NCI-H146 (cell line): ENCODE results near the gene CBX6.
"Not testable (repeated sequence)": the region's sequence is repeated elsewhere in the genome, so short reads cannot be mapped to it uniquely, and the experiment has no call there.

Experiments
- DNase-seq: peaks from one replicate; lab custom pipeline; 2025; lab: John Stamatoyannopoulos, UW

The CBX6 gene

GRCh38 chr22:38872172-38872830 lies at the start of gene CBX6:
Gene CBX6, minus strand, starts transcription at chr22:38872216. Its CDS starts 26 bp downstream, at chr22:38872190.
- DNase-seq: peak; percentile 86

- no peak for DNase-seq
These were observed 49.8 kb upstream of the CBX6 start for GRCh38 chr22:38921806-38922205.

GRCh38 chr22:38921120-38921519 lies 49.1 kb upstream of the CBX6 start:
- no peak for DNase-seq

- no peak for DNase-seq
These were observed 47.7 kb upstream of the CBX6 start for GRCh38 chr22:38919631-38920190.

- no peak for DNase-seq
These were observed 39.4 kb upstream of the CBX6 start for GRCh38 chr22:38911434-38911833.

GRCh38 chr22:38907767-38908166 lies 35.8 kb upstream of the CBX6 start:
- no peak for DNase-seq

GRCh38 chr22:38906052-38906451 lies 34.0 kb upstream of the CBX6 start:
- no peak for DNase-seq

GRCh38 chr22:38904052-38904617 lies 32.1 kb upstream of the CBX6 start:
- DNase-seq: not testable (repeated sequence)

GRCh38 chr22:38901111-38901641 lies 29.2 kb upstream of the CBX6 start:
- no peak for DNase-seq

- DNase-seq: no peak
These were observed 28.7 kb upstream of the CBX6 start for GRCh38 chr22:38900677-38901076.

GRCh38 chr22:38891256-38891655 lies 19.2 kb upstream of the CBX6 start:
- no peak for DNase-seq

- no peak for DNase-seq
These were observed 18.4 kb upstream of the CBX6 start for GRCh38 chr22:38890377-38890776.

- no peak for DNase-seq
These were observed 14.3 kb upstream of the CBX6 start for GRCh38 chr22:38886333-38886732.

GRCh38 chr22:38882972-38883622 lies 11.1 kb upstream of the CBX6 start:
- no peak for DNase-seq

GRCh38 chr22:38881997-38882879 lies 10.2 kb upstream of the CBX6 start:
- peak; percentile 50 for DNase-seq

- no peak for DNase-seq
These were observed 9.5 kb upstream of the CBX6 start for GRCh38 chr22:38881464-38881871.

GRCh38 chr22:38879961-38880360 lies 7.9 kb upstream of the CBX6 start:
- no peak for DNase-seq

GRCh38 chr22:38879108-38879729 lies 7.2 kb upstream of the CBX6 start:
- no peak for DNase-seq

GRCh38 chr22:38878001-38878400 lies 6.0 kb upstream of the CBX6 start:
- DNase-seq: no peak

- DNase-seq: no peak
These were observed 2.7 kb upstream of the CBX6 start for GRCh38 chr22:38874529-38875222.
